ENCODE measurements around the gene ELOVL3.
"Not testable (repeated sequence)": the region's sequence is repeated elsewhere in the genome, so short reads cannot be mapped to it uniquely, and the experiment has no call there.

Gene ELOVL3

GRCh38 chr10:102247734-102248133, 21.6 kb downstream of the ELOVL3 start:
- no peak for DNase-seq
- H3K9me3 ChIP-seq (ENCODE audit: control insufficient read depth, low read length): no peaks in the 10 kb centered on the region
- H3K27me3 ChIP-seq (replicated peaks; ENCODE audit: control insufficient read depth, insufficient read depth, low read length, poor library complexity, severe bottlenecking): peaks cover 6% of the 10 kb centered on the region
- no peak overlapping the region for H3K4me3 ChIP-seq (ENCODE audit: insufficient read depth, low read depth, low read length, poor library complexity, severe bottlenecking)
- H3K4me1 ChIP-seq (ENCODE audit: control insufficient read depth, insufficient read depth, low read length, poor library complexity, severe bottlenecking): peaks cover 27% of the 10 kb centered on the region
- no peak overlapping the region for H3K27ac ChIP-seq (ENCODE audit: insufficient read depth, low read length, poor library complexity, severe bottlenecking)
- H3K36me3 ChIP-seq (ENCODE audit: control insufficient read depth, insufficient read depth, low read length): no peaks in the 10 kb centered on the region

GRCh38 chr10:102252508-102252907, 26.4 kb downstream of the ELOVL3 start:
- H3K36me3 ChIP-seq (ENCODE audit: control insufficient read depth, insufficient read depth, low read length); DNase-seq; H3K4me1 ChIP-seq (ENCODE audit: control insufficient read depth, insufficient read depth, low read length, poor library complexity, severe bottlenecking); H3K9me3 ChIP-seq (ENCODE audit: control insufficient read depth, low read length); H3K27me3 ChIP-seq (replicated peaks; ENCODE audit: control insufficient read depth, insufficient read depth, low read length, poor library complexity, severe bottlenecking); H3K27ac ChIP-seq (ENCODE audit: insufficient read depth, low read length, poor library complexity, severe bottlenecking); H3K4me3 ChIP-seq (ENCODE audit: insufficient read depth, low read depth, low read length, poor library complexity, severe bottlenecking): not testable (repeated sequence)

GRCh38 chr10:102254426-102254825, 28.3 kb downstream of the ELOVL3 start:
- Histone ChIP-seq H3K4me3 (ENCODE audit: insufficient read depth, low read depth, low read length, poor library complexity, severe bottlenecking) (no peak overlapping the region), H3K36me3 (ENCODE audit: control insufficient read depth, insufficient read depth, low read length) (peaks cover 7% of the 10 kb centered on the region), H3K27ac (ENCODE audit: insufficient read depth, low read length, poor library complexity, severe bottlenecking) (no peak overlapping the region), H3K4me1 (ENCODE audit: control insufficient read depth, insufficient read depth, low read length, poor library complexity, severe bottlenecking) (no peaks in the 10 kb centered on the region), H3K9me3 (ENCODE audit: control insufficient read depth, low read length) (no peaks in the 10 kb centered on the region), H3K27me3 (replicated peaks; ENCODE audit: control insufficient read depth, insufficient read depth, low read length, poor library complexity, severe bottlenecking) (no peaks in the 10 kb centered on the region)
- DNase-seq: no peak

- no peak overlapping the region for H3K4me3 ChIP-seq (ENCODE audit: insufficient read depth, low read depth, low read length, poor library complexity, severe bottlenecking)
- H3K36me3 ChIP-seq (ENCODE audit: control insufficient read depth, insufficient read depth, low read length): peaks cover 16% of the 10 kb centered on the region
- no peak for DNase-seq
- no peak overlapping the region for H3K27ac ChIP-seq (ENCODE audit: insufficient read depth, low read length, poor library complexity, severe bottlenecking)
- no peaks in the 10 kb centered on the region for H3K4me1 ChIP-seq (ENCODE audit: control insufficient read depth, insufficient read depth, low read length, poor library complexity, severe bottlenecking)
- no peaks in the 10 kb centered on the region for H3K27me3 ChIP-seq (replicated peaks; ENCODE audit: control insufficient read depth, insufficient read depth, low read length, poor library complexity, severe bottlenecking)
- no peaks in the 10 kb centered on the region for H3K9me3 ChIP-seq (ENCODE audit: control insufficient read depth, low read length)
Measured at GRCh38 chr10:102255404-102255803, 29.3 kb downstream of the ELOVL3 start.

GRCh38 chr10:102261196-102261595, 35.1 kb downstream of the ELOVL3 start:
- Histone ChIP-seq H3K4me1 (ENCODE audit: control insufficient read depth, insufficient read depth, low read length, poor library complexity, severe bottlenecking) (no peaks in the 10 kb centered on the region), H3K4me3 (ENCODE audit: insufficient read depth, low read depth, low read length, poor library complexity, severe bottlenecking) (no peak overlapping the region), H3K27me3 (replicated peaks; ENCODE audit: control insufficient read depth, insufficient read depth, low read length, poor library complexity, severe bottlenecking) (no peaks in the 10 kb centered on the region), H3K27ac (ENCODE audit: insufficient read depth, low read length, poor library complexity, severe bottlenecking) (no peak overlapping the region), H3K36me3 (ENCODE audit: control insufficient read depth, insufficient read depth, low read length) (peaks cover 48% of the 10 kb centered on the region), H3K9me3 (ENCODE audit: control insufficient read depth, low read length) (no peaks in the 10 kb centered on the region)
- no peak for DNase-seq

- Histone ChIP-seq H3K36me3 (ENCODE audit: control insufficient read depth, insufficient read depth, low read length) (peaks cover 48% of the 10 kb centered on the region), H3K4me3 (ENCODE audit: insufficient read depth, low read depth, low read length, poor library complexity, severe bottlenecking) (no peak overlapping the region), H3K9me3 (ENCODE audit: control insufficient read depth, low read length) (no peaks in the 10 kb centered on the region), H3K27me3 (replicated peaks; ENCODE audit: control insufficient read depth, insufficient read depth, low read length, poor library complexity, severe bottlenecking) (no peaks in the 10 kb centered on the region), H3K27ac (ENCODE audit: insufficient read depth, low read length, poor library complexity, severe bottlenecking) (no peak overlapping the region), H3K4me1 (ENCODE audit: control insufficient read depth, insufficient read depth, low read length, poor library complexity, severe bottlenecking) (no peaks in the 10 kb centered on the region)
- DNase-seq: no peak
Measured at GRCh38 chr10:102261842-102262241, 35.7 kb downstream of the ELOVL3 start.

- Histone ChIP-seq H3K4me1 (ENCODE audit: control insufficient read depth, insufficient read depth, low read length, poor library complexity, severe bottlenecking) (no peaks in the 10 kb centered on the region), H3K36me3 (ENCODE audit: control insufficient read depth, insufficient read depth, low read length) (peaks cover 48% of the 10 kb centered on the region), H3K27me3 (replicated peaks; ENCODE audit: control insufficient read depth, insufficient read depth, low read length, poor library complexity, severe bottlenecking) (no peaks in the 10 kb centered on the region), H3K4me3 (ENCODE audit: insufficient read depth, low read depth, low read length, poor library complexity, severe bottlenecking) (no peak overlapping the region), H3K27ac (ENCODE audit: insufficient read depth, low read length, poor library complexity, severe bottlenecking) (no peak overlapping the region), H3K9me3 (ENCODE audit: control insufficient read depth, low read length) (no peaks in the 10 kb centered on the region)
- DNase-seq: no peak
Measured at GRCh38 chr10:102262744-102263370, 36.8 kb downstream of the ELOVL3 start.

GRCh38 chr10:102264371-102264770, 38.3 kb downstream of the ELOVL3 start:
- no peak for DNase-seq
- Histone ChIP-seq H3K27me3 (replicated peaks; ENCODE audit: control insufficient read depth, insufficient read depth, low read length, poor library complexity, severe bottlenecking) (no peaks in the 10 kb centered on the region), H3K4me3 (ENCODE audit: insufficient read depth, low read depth, low read length, poor library complexity, severe bottlenecking) (no peak overlapping the region), H3K9me3 (ENCODE audit: control insufficient read depth, low read length) (no peaks in the 10 kb centered on the region), H3K36me3 (ENCODE audit: control insufficient read depth, insufficient read depth, low read length) (peaks cover 42% of the 10 kb centered on the region), H3K27ac (ENCODE audit: insufficient read depth, low read length, poor library complexity, severe bottlenecking) (no peak overlapping the region), H3K4me1 (ENCODE audit: control insufficient read depth, insufficient read depth, low read length, poor library complexity, severe bottlenecking) (no peaks in the 10 kb centered on the region)

- H3K36me3 ChIP-seq (ENCODE audit: control insufficient read depth, insufficient read depth, low read length): peaks cover 21% of the 10 kb centered on the region
- H3K4me3 ChIP-seq (ENCODE audit: insufficient read depth, low read depth, low read length, poor library complexity, severe bottlenecking): no peak overlapping the region
- H3K4me1 ChIP-seq (ENCODE audit: control insufficient read depth, insufficient read depth, low read length, poor library complexity, severe bottlenecking): no peaks in the 10 kb centered on the region
- H3K27ac ChIP-seq (ENCODE audit: insufficient read depth, low read length, poor library complexity, severe bottlenecking): no peak overlapping the region
- no peak for DNase-seq
- no peaks in the 10 kb centered on the region for H3K27me3 ChIP-seq (replicated peaks; ENCODE audit: control insufficient read depth, insufficient read depth, low read length, poor library complexity, severe bottlenecking)
- no peaks in the 10 kb centered on the region for H3K9me3 ChIP-seq (ENCODE audit: control insufficient read depth, low read length)
Measured at GRCh38 chr10:102266670-102267069, 40.6 kb downstream of the ELOVL3 start.

GRCh38 chr10:102267748-102268147, 41.6 kb downstream of the ELOVL3 start:
- Histone ChIP-seq H3K9me3 (ENCODE audit: control insufficient read depth, low read length) (no peaks in the 10 kb centered on the region), H3K27me3 (replicated peaks; ENCODE audit: control insufficient read depth, insufficient read depth, low read length, poor library complexity, severe bottlenecking) (no peaks in the 10 kb centered on the region), H3K27ac (ENCODE audit: insufficient read depth, low read length, poor library complexity, severe bottlenecking) (no peak overlapping the region), H3K4me1 (ENCODE audit: control insufficient read depth, insufficient read depth, low read length, poor library complexity, severe bottlenecking) (no peaks in the 10 kb centered on the region), H3K4me3 (ENCODE audit: insufficient read depth, low read depth, low read length, poor library complexity, severe bottlenecking) (no peak overlapping the region), H3K36me3 (ENCODE audit: control insufficient read depth, insufficient read depth, low read length) (peaks cover 10% of the 10 kb centered on the region)
- no peak for DNase-seq
